T-helper 1 cell (primary cell): ENCODE results near the gene TGFBR3.

Experiments used
- DNase-seq, 5 donors: peaks; one replicate each; pipeline ENCODE4 v3.0.0-alpha.2; 2012 to 2020

Gene TGFBR3

GRCh38 chr1:91776068-91776794 is 109.7 kb downstream of the TGFBR3 start:
- no peak for DNase-seq

- DNase-seq = no peak
These were observed 110.7 kb downstream of the TGFBR3 start for GRCh38 chr1:91775227-91775626.

- DNase-seq = no peak
These were observed 111.3 kb downstream of the TGFBR3 start for GRCh38 chr1:91774520-91775203.

GRCh38 chr1:91771717-91772116 is 114.2 kb downstream of the TGFBR3 start:
- no peak for DNase-seq

- no peak for DNase-seq
These were observed 115.2 kb downstream of the TGFBR3 start for GRCh38 chr1:91770667-91771268.

GRCh38 chr1:91769742-91770141 is 116.2 kb downstream of the TGFBR3 start:
- no peak for DNase-seq

GRCh38 chr1:91768786-91769725 is 116.9 kb downstream of the TGFBR3 start:
- DNase-seq = no peak

GRCh38 chr1:91768120-91768519 is 117.8 kb downstream of the TGFBR3 start:
- no peak for DNase-seq

GRCh38 chr1:91766883-91767282 is 119.1 kb downstream of the TGFBR3 start:
- no peak for DNase-seq

- DNase-seq = no peak
These were observed 120.0 kb downstream of the TGFBR3 start for GRCh38 chr1:91765880-91766443.

GRCh38 chr1:91765293-91765692 is 120.7 kb downstream of the TGFBR3 start:
- DNase-seq = no peak

- no peak for DNase-seq
These were observed 121.4 kb downstream of the TGFBR3 start for GRCh38 chr1:91764471-91765115.

GRCh38 chr1:91763252-91763651 is 122.7 kb downstream of the TGFBR3 start:
- DNase-seq = peak in 1 of 5 donors; percentile 59

GRCh38 chr1:91761295-91761721 is 124.6 kb downstream of the TGFBR3 start:
- no peak for DNase-seq

GRCh38 chr1:91760512-91760911 is 125.4 kb downstream of the TGFBR3 start:
- DNase-seq = no peak

- DNase-seq = no peak
These were observed 126.9 kb downstream of the TGFBR3 start for GRCh38 chr1:91759076-91759475.

- DNase-seq = no peak
These were observed 128.0 kb downstream of the TGFBR3 start for GRCh38 chr1:91757763-91758460.

GRCh38 chr1:91755702-91756287 is 130.2 kb downstream of the TGFBR3 start:
- no peak for DNase-seq

GRCh38 chr1:91754816-91755580 is 131.0 kb downstream of the TGFBR3 start:
- no peak for DNase-seq

GRCh38 chr1:91754348-91754747 is 131.6 kb downstream of the TGFBR3 start:
- DNase-seq = peak in 1 of 5 donors; percentile 66
